Keratinocyte (primary cell): ENCODE results near the gene GRIA3.

Source experiments
- EZH2 ChIP-seq: IDR thresholded peaks from one replicate; pipeline ENCODE4 v1.6.1; 2012; ENCODE audit warnings: inconsistent platforms, mild to moderate bottlenecking, low read length, moderate library complexity
- TF ChIP-seq, protein P1 (sequence below), 3 experiments: IDR thresholded peaks in 1 of 3; conservative IDR thresholded peaks in 1 of 3; optimal IDR thresholded peaks in 1 of 3; 2 replicates in 2 of 3; 3 replicates in 1 of 3; pipeline versions ENCODE3 to v1.5.1; 2011; ENCODE audit warnings: low read length in 3 of 3, mild to moderate bottlenecking in 3 of 3, moderate library complexity in 2 of 3, control low read depth in 1 of 3, inconsistent platforms in 1 of 3; ENCODE audit not compliant: insufficient read depth in 2 of 3; ENCODE audit errors: extremely low read depth in 1 of 3

DNA sequence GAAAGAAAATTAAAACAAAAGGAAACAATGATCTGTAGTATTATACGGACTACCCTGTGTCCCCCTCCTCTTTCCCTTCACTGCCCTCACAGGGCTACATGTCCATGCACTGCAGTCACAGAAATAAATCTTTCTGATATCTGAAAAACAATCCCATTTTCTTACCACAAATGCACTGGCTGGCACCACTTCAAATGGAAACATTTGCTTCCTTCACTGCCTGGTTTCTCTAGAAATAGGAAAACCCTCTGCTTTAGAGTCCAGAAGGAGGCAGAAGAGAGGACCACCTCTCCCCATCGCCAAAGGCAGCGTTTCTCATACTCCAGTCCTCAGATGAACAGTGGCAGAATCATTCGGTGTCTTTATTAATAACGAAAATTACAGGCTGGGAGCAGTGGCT, 98.2 kb downstream of the GRIA3 start:
- TF ChIP-seq, protein P1, sequence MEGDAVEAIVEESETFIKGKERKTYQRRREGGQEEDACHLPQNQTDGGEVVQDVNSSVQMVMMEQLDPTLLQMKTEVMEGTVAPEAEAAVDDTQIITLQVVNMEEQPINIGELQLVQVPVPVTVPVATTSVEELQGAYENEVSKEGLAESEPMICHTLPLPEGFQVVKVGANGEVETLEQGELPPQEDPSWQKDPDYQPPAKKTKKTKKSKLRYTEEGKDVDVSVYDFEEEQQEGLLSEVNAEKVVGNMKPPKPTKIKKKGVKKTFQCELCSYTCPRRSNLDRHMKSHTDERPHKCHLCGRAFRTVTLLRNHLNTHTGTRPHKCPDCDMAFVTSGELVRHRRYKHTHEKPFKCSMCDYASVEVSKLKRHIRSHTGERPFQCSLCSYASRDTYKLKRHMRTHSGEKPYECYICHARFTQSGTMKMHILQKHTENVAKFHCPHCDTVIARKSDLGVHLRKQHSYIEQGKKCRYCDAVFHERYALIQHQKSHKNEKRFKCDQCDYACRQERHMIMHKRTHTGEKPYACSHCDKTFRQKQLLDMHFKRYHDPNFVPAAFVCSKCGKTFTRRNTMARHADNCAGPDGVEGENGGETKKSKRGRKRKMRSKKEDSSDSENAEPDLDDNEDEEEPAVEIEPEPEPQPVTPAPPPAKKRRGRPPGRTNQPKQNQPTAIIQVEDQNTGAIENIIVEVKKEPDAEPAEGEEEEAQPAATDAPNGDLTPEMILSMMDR (optimal IDR thresholded peaks at IDR 0.05 in 1 of 3, IDR thresholded peaks at IDR 0.05 in 1 of 3, conservative IDR thresholded peaks at IDR 0.05 in 1 of 3; ENCODE audit: extremely low read depth in 1 of 3, insufficient read depth in 2 of 3, low read length in 3 of 3) = no peak
- TF ChIP-seq EZH2 = no peak
